ENCODE results near the gene RER1. TPM values are rescaled to one million over a fixed set of nuclear protein-coding genes. Genes with fewer than 3 reads are reported as not detected.

The RER1 gene
- total RNA-seq, 1 experiment from 2014 or later: 110 TPM

DNA sequence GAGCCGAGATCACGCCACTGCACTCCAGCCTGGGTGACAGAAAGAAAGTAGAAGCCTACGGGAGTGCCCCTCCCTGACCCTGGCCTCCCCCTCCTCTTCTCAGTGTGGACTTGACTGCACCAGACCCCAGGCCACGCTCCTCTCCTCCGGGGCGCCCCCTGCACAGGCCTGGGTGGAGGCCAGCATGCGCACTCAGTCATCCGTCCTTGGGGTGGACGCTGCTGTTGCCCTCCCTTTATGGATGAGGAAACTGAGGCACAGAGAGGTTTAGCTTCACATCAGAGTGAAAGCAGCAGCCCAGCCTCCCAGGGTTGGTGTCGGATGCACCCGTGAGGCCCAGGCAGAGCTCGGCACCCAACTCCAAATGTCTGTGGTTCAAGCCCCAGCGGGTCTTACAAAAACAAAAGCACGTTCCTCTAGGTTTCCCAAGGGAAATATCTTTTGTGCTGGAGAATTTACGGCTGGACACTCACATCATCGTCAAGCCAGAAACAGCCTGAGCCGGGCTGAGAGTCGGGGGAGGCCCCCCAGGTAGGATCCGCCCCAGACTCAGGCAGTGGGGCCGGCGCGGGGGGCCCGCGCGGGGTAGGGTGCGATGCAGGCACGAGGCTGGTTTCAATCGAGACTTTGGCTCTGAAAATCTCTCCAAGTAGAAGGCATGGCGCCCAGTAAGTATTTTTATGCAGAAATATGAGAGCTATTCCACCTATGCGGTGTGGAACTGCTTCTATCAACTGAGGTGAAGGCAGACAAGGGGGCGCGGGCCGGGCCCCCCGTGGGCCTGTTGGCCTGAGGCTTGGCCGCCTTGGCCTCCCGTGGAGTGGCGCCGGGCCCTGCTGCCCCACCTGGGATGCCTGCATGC is 36.9 kb upstream of the RER1 start:
- Histone ChIP-seq H3K79me2 (ENCODE audit: insufficient read depth, low read length) (no peaks in the 10 kb centered on the region), H3K18ac (ENCODE audit: insufficient read length, low read depth, low read length) (no peak overlapping the region), H3K9ac (ENCODE audit: extremely low read depth, insufficient read length, low read length) (no peak overlapping the region), H3K23ac (ENCODE audit: insufficient read length, low read depth, low read length) (no peak overlapping the region), H3K4me1 (ENCODE audit: insufficient read depth, low read length) (no peaks in the 10 kb centered on the region), H3T11ph (ENCODE audit: low read length) (no peak overlapping the region), H2AFZ (ENCODE audit: low read length) (no peak overlapping the region), H3K23me2 (ENCODE audit: insufficient read length, low read depth, low read length, poor library complexity, severe bottlenecking) (no peaks in the 10 kb centered on the region), H4K91ac (ENCODE audit: insufficient read length, low read depth, low read length) (no peak overlapping the region), H3K14ac (ENCODE audit: insufficient read depth, low read length) (no peak overlapping the region), H2BK120ac (ENCODE audit: low read depth, low read length, poor library complexity, severe bottlenecking) (no peak overlapping the region), H3K9me3 (ENCODE audit: control insufficient read depth, low read depth, low read length) (no peaks in the 10 kb centered on the region), H3K27me3 (ENCODE audit: insufficient read depth, low read length) (no peaks in the 10 kb centered on the region), H3K4ac (ENCODE audit: low read depth, low read length) (no peak overlapping the region), H3K56ac (ENCODE audit: insufficient read length, low read depth, low read length) (no peak overlapping the region), H4K5ac (ENCODE audit: insufficient read length, low read depth, low read length) (no peak overlapping the region), H3K79me1 (ENCODE audit: insufficient read depth, low read depth, low read length, poor library complexity, severe bottlenecking) (no peaks in the 10 kb centered on the region), H4K8ac (replicated peaks; ENCODE audit: insufficient read length, low read depth, low read length) (no peak overlapping the region), H2AK5ac (ENCODE audit: insufficient read length, low read length) (no peak overlapping the region), H4K20me1 (ENCODE audit: control insufficient read depth, insufficient read depth, insufficient read length) (no peaks in the 10 kb centered on the region), H2BK12ac (ENCODE audit: insufficient read length, low read depth, low read length) (no peak overlapping the region), H2BK20ac (ENCODE audit: low read depth, low read length, poor library complexity, severe bottlenecking) (no peak overlapping the region), H2BK15ac (ENCODE audit: low read depth, low read length) (no peak overlapping the region), H2BK5ac (ENCODE audit: insufficient read length, low read length) (no peak overlapping the region), H3K4me2 (ENCODE audit: insufficient read depth, insufficient read length, low read length) (no peak overlapping the region), H3K27ac (ENCODE audit: insufficient read length, low read depth, low read length) (no peak overlapping the region)
- H3K4me1 Mint-ChIP-seq: no peaks in the 10 kb centered on the region
- H3K9me3 Mint-ChIP-seq: no peaks in the 10 kb centered on the region
- DNase-seq: no peak
- no peaks in the 10 kb centered on the region for H3K27me3 Mint-ChIP-seq (ENCODE audit: low read depth)
- H3K27ac Mint-ChIP-seq: no peak overlapping the region
- WGBS (ENCODE audit: extremely low coverage, insufficient read length, low lambda C conversion rate): no CpG with 5 or more reads among the region's 38 CpGs
- no peaks in the 10 kb centered on the region for H3K36me3 Mint-ChIP-seq (ENCODE audit: insufficient read depth in 1 of 3, low read depth in 3 of 3)
- no peak for TF ChIP-seq CTCF (conservative IDR thresholded peaks at IDR 0.05)
- no peak overlapping the region for H3K4me3 Mint-ChIP-seq
